GM19238 (cell line): Measurements from ENCODE around the gene SLC26A8.

Experiments
- DNase-seq: peaks from one replicate; pipeline ENCODE4 v3.0.0; 2011; ENCODE audit warnings: low spot score; ENCODE audit not compliant: insufficient read length

Gene SLC26A8, protein sequence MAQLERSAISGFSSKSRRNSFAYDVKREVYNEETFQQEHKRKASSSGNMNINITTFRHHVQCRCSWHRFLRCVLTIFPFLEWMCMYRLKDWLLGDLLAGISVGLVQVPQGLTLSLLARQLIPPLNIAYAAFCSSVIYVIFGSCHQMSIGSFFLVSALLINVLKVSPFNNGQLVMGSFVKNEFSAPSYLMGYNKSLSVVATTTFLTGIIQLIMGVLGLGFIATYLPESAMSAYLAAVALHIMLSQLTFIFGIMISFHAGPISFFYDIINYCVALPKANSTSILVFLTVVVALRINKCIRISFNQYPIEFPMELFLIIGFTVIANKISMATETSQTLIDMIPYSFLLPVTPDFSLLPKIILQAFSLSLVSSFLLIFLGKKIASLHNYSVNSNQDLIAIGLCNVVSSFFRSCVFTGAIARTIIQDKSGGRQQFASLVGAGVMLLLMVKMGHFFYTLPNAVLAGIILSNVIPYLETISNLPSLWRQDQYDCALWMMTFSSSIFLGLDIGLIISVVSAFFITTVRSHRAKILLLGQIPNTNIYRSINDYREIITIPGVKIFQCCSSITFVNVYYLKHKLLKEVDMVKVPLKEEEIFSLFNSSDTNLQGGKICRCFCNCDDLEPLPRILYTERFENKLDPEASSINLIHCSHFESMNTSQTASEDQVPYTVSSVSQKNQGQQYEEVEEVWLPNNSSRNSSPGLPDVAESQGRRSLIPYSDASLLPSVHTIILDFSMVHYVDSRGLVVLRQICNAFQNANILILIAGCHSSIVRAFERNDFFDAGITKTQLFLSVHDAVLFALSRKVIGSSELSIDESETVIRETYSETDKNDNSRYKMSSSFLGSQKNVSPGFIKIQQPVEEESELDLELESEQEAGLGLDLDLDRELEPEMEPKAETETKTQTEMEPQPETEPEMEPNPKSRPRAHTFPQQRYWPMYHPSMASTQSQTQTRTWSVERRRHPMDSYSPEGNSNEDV

GRCh38 chr6:36023996-36024795 is at the start of gene SLC26A8:
Gene SLC26A8 (minus strand): TSS chr6:36024641. CDS start chr6:36019707, 4,934 bp downstream.
- no peak for DNase-seq

- no peak for DNase-seq
Observed at GRCh38 chr6:36073587-36073986, 49.1 kb upstream of the SLC26A8 start.

- no peak for DNase-seq
Observed at GRCh38 chr6:36072681-36073080, 48.2 kb upstream of the SLC26A8 start.

- DNase-seq, result no peak
Observed at GRCh38 chr6:36071714-36072113, 47.3 kb upstream of the SLC26A8 start.

GRCh38 chr6:36071281-36071680 is 46.8 kb upstream of the SLC26A8 start:
- DNase-seq, result no peak

- no peak for DNase-seq
Observed at GRCh38 chr6:36070252-36070651, 45.8 kb upstream of the SLC26A8 start.

- no peak for DNase-seq
Observed at GRCh38 chr6:36069573-36069972, 45.1 kb upstream of the SLC26A8 start.

DNA sequence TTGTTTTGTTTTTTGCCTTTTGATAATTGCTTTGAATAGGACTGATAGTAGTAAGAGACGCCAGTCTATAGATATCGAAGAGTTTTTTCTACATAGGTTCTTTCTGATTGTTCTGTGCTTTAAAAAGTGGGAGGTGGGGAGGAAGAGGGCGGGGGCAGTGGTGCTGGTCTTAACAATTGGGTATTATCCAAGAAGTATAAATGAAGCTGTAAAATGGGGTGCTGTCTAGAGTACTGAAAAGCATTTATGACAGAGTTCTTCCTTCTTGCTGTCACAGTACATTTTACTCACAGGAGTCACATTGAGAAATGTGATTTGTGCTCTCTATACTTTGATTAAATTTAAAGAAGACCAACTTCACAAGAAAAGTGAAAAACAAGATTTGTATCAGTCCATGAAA is 44.1 kb upstream of the SLC26A8 start:
- no peak for DNase-seq

DNA sequence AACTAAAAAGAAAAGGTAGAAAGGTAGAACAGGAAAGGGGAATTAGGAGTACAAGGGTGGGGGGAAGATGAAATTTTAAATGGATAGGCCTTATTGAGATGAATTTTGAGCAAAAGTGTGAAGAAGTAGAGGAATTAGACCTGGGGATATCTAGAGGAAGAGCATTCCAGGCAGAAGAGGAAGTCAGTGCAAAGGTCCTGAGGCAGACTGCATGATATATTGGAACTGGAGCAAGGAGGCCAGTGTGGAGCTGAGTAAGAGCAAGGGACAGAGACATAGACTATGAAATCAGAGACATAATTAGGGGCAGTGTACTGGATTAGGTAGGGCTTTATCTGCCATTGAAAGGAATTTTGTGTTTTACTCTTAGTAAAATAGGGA is 43.6 kb upstream of the SLC26A8 start:
- no peak for DNase-seq

- no peak for DNase-seq
Observed at GRCh38 chr6:36067374-36068011, 43.1 kb upstream of the SLC26A8 start.

DNA sequence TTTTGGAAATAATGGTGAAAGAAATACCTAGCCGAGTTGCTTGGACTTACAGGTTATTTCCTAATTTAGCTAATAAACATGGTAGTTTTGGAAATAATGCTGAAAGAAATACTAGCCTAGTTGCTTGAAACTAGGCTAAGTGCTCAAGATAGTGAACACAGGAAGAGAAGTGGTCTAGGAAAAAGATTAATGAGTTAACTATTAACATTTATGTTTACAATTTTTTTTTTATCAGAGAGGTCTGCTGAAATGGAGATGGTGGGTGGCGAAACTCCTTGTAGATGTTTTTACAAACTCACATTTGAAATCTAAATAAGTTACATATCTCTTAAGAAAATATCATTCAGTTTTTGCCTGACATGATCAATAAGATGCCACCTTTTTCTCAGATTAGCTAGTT is 42.4 kb upstream of the SLC26A8 start:
- no peak for DNase-seq

DNA sequence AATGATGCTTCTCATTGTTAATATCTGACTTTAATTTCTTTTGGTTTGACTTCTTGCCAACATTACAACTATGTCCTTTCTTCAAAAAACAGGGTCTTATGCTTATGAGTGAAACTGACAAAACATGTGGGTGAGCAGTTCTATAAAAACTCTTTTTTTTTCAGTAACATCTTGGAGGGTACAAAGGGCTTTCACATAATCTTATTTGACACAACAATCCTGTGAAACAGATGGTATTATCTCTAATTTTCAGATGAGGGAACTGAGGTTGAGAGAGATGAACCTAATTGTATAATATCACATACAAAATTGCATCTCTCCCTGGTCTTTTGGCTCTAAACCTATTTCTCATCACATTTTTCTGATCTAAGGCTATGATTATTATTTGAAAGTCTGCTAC is 41.5 kb upstream of the SLC26A8 start:
- no peak for DNase-seq

DNA sequence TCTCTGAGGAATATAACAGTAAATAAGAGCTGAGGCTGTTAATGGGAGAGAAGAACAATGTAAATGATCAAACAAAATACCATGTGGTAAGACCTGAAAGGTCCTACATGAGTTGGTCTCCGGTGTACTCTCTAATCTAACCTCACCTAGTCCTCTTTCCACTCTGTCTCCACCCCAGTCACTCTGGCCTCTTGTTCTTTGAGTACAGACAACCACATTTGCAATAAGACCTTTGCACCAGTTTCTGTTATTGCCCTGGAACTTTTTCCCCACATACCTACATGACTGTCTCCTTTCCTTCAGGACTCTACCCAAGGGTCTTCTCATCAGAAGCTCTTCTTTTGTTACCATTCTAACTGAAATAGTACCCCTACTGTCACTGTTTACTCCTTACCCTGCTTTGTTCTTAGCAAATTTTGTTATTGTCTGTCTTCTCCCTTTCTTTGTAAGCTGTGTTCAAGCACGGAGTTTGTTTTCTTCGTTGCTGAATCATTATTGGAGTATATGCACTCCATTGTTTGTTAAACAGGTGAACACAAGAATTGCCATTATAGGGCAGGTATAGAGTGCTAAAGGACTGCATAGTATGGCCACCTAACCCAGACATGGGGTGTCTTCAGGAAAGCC is 40.4 kb upstream of the SLC26A8 start:
- DNase-seq, result no peak

DNA sequence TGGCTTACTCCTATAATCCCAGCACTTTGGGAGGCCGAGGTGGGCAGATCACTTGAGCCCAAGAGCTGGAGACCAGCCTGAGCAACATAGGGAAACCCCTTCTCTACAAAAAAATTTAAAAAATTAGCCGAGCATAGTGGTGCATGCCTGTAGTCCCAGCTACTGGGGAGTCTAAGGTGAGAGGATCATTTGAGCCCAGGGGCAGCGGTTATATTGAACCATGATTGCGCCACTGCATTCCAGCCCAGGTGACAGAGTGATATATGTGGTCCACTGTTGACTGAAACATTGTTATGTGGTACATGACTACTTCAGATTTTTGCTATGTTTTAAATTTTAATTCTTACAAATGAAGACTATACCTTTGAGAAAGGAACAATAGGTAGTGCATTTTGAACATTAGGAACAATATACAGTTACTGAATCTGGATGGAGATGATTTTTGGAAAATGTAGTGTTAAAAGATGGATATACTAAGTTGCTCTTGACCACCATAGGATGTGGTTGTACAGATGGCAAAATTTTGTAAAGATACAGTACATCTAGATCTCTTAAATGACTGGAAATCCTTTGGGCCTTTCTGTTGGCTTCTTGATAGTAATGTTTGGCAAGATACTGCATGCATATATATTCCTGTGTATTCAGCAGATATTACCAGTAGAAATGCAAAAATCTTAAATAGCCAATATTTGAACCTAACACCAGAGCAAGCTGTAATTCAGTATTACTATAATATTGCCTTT is 39.0 kb upstream of the SLC26A8 start:
- DNase-seq, result no peak

DNA sequence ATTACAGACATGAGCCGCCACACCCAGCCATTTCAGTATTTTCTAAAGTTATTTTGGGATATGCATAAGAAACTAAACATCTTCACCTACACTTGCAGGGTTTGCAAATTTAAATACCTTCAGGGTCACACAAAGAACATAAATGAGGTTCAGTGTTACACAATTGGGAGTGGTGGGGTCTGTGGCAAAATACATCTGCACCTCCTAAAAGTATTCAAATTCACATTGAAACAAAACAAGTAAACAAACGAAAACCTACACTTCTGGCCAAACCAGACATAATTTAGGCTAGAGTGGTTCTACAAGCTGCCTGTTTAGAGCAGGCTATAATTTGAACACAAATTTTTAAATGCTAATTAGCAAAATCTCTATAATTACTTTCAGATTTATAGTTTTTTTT is 37.8 kb upstream of the SLC26A8 start:
- DNase-seq, result no peak

DNA sequence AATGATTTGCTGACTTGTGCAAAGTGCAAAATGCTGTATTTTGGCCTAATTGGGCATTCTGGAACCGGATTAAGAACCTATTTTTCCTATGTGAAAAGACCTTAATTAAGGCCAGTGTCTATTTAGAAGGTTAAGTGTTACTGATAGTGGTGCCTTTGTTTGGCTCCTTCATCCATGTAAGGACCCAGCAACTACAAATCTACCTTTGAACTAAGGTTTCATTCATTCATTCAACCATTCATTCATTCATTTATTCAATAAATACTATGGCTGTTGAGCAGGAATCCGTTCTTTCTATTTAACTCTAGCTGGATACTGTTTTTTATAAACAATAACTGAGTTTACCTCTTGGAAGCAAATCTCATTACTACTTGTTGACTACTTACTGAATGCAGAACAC is 36.8 kb upstream of the SLC26A8 start:
- DNase-seq, result no peak

- no peak for DNase-seq
Observed at GRCh38 chr6:36056178-36056577, 31.7 kb upstream of the SLC26A8 start.

DNA sequence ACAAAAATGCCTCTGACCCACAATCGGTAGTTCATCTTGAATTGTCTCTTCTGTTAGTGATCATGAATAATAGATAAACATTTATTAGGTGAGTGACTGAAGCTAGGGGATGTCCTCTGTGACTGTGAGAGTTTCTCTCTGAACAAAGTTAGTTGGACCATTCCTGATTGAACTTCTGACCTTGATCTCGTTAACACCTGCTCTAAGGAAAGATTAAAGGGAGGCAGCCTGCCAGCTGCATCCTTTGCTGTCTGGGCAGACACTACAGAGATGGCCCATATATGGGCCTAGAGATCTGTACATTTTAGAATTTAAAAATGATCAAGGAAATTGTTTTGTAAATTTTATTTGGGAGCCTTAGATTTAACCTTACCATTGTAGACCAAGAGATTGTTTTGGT is 30.5 kb upstream of the SLC26A8 start:
- no peak for DNase-seq

GRCh38 chr6:36054415-36054814 is 30.0 kb upstream of the SLC26A8 start:
- no peak for DNase-seq

- DNase-seq, result no peak
Observed at GRCh38 chr6:36053878-36054277, 29.4 kb upstream of the SLC26A8 start.
